ENCODE data around the gene MSTO1. TPM values are rescaled to one million over a fixed set of nuclear protein-coding genes. Genes with fewer than 3 reads are reported as not detected.
"Not testable (repeated sequence)": the region's sequence is repeated elsewhere in the genome, so short reads cannot be mapped to it uniquely, and the experiment has no call there.

MSTO1 gene
- total RNA-seq, 2 donors from 2014 or later: 29.6 to 30.2 TPM

- no peak for DNase-seq (ENCODE audit: low spot score)
- intact Hi-C loops (cut with DNase I): no loop called here
Observed at GRCh38 chr1:155657463-155657862, 47.4 kb downstream of the MSTO1 start.

- intact Hi-C loops (cut with DNase I); DNase-seq (ENCODE audit: low spot score): not testable (repeated sequence)
Observed at GRCh38 chr1:155661239-155661638, 51.2 kb downstream of the MSTO1 start.

Other genes starting within 250 kb of the MSTO1 start
- 10 to 100 TPM; 66.7 to 67.4 TPM for gene ASH1L, start 47.4 kb upstream of the MSTO1 start, total RNA-seq
- 10 to 100 TPM; 62.4 to 73.7 TPM for gene YY1AP1, start 78.6 kb downstream of the MSTO1 start, total RNA-seq
- gene DAP3, start 78.9 kb downstream of the MSTO1 start, total RNA-seq: 10 to 100 TPM; 62.6 to 66.7 TPM
- 10 to 100 TPM; 44.3 to 48.2 TPM for gene GON4L, start 247.0 kb downstream of the MSTO1 start, total RNA-seq
- gene SYT11, start 249.3 kb downstream of the MSTO1 start, total RNA-seq: 10 to 100 TPM; 20.8 to 23.9 TPM